Neuronal stem cell (in vitro differentiated cells): ENCODE measurements around the gene VASP.

Experiments used
- DNase-seq: peaks from one replicate; pipeline ENCODE4 v3.0.0-alpha.2; 2013; ENCODE audit warnings: low spot score
- H2AFZ ChIP-seq: one replicate; pipeline ENCODE4 v1.6.1; 2013; ENCODE audit warnings: mild to moderate bottlenecking, low read length, inconsistent platforms
- H2AK5ac ChIP-seq: 2 replicates; pipeline ENCODE4 v1.6.1; 2013; ENCODE audit warnings: low read depth, mild to moderate bottlenecking, inconsistent platforms, low read length, moderate library complexity, mixed read lengths
- H2BK120ac ChIP-seq: 2 replicates; pipeline ENCODE4 v1.6.1; 2013; ENCODE audit warnings: low read depth, mild to moderate bottlenecking, inconsistent platforms, low read length, moderate library complexity, mixed read lengths
- H2BK12ac ChIP-seq: one replicate; pipeline ENCODE4 v1.6.1; 2013; ENCODE audit warnings: low read length, inconsistent platforms
- H2BK15ac ChIP-seq: 2 replicates; pipeline ENCODE4 v1.6.1; 2013; ENCODE audit warnings: mild to moderate bottlenecking, low read length, inconsistent platforms, mixed read lengths
- H2BK5ac ChIP-seq: one replicate; pipeline ENCODE4 v1.6.1; 2013; ENCODE audit warnings: inconsistent platforms, mild to moderate bottlenecking, low read length, moderate library complexity
- H3K14ac ChIP-seq: one replicate; pipeline ENCODE4 v1.6.1; 2013; ENCODE audit warnings: low read length, inconsistent platforms
- H3K18ac ChIP-seq: 2 replicates; pipeline ENCODE4 v1.6.1; 2013; ENCODE audit warnings: low read length, inconsistent platforms
- H3K23ac ChIP-seq: 2 replicates; pipeline ENCODE4 v1.6.1; 2013; ENCODE audit warnings: low read depth, mild to moderate bottlenecking, mixed read lengths, low read length, inconsistent platforms; ENCODE audit not compliant: poor library complexity
- H3K27ac ChIP-seq: replicated peaks from 3 replicates; pipeline ENCODE4 v1.5.1; 2013; ENCODE audit warnings: low read length, inconsistent platforms
- H3K27me3 ChIP-seq, 3 experiments: 2 replicates each; pipeline ENCODE4 v1.6.1; 2013; ENCODE audit warnings: low read length in 3 of 3, mild to moderate bottlenecking in 2 of 3, inconsistent platforms in 1 of 3, low read depth in 1 of 3, mixed read lengths in 1 of 3, moderate library complexity in 1 of 3; ENCODE audit not compliant: control insufficient read depth in 3 of 3, insufficient read depth in 3 of 3
- H3K36me3 ChIP-seq, 2 donors: replicated peaks in 1 of 2; 2 replicates each; pipeline ENCODE4 v1.6.1; 2013; ENCODE audit warnings: low read length in 2 of 2; ENCODE audit not compliant: control insufficient read depth in 2 of 2, insufficient read depth in 2 of 2
- H3K4ac ChIP-seq: 2 replicates; pipeline ENCODE4 v1.6.1; 2013; ENCODE audit warnings: inconsistent platforms, mild to moderate bottlenecking, low read length, moderate library complexity
- H3K4me1 ChIP-seq, 2 donors: 1 replicate in 1 of 2; 2 replicates in 1 of 2; pipeline ENCODE4 v1.6.1; 2013; ENCODE audit warnings: low read length in 2 of 2, low read depth in 1 of 2; ENCODE audit not compliant: control insufficient read depth in 2 of 2, insufficient read depth in 1 of 2
- H3K4me2 ChIP-seq: one replicate; pipeline ENCODE4 v1.6.1; 2013; ENCODE audit warnings: mild to moderate bottlenecking, low read length, inconsistent platforms; ENCODE audit not compliant: insufficient read depth, poor library complexity, severe bottlenecking
- H3K4me3 ChIP-seq, 2 donors: 2 replicates each; pipeline ENCODE4 v1.5.1; 2013; ENCODE audit warnings: low read length in 2 of 2, mild to moderate bottlenecking in 2 of 2, inconsistent platforms in 1 of 2, moderate library complexity in 1 of 2
- H3K79me1 ChIP-seq: one replicate; pipeline ENCODE4 v1.6.1; 2013; ENCODE audit warnings: low read depth, mild to moderate bottlenecking, inconsistent platforms, low read length, moderate library complexity
- H3K9ac ChIP-seq: one replicate; pipeline ENCODE4 v1.6.1; 2013; ENCODE audit warnings: mild to moderate bottlenecking, low read depth, low read length, inconsistent platforms; ENCODE audit not compliant: poor library complexity
- H3K9me3 ChIP-seq, 2 donors: replicated peaks in 1 of 2; 2 replicates each; pipeline versions ENCODE3 to v1.6.1; 2013; ENCODE audit warnings: low read length in 2 of 2, mild to moderate bottlenecking in 2 of 2, inconsistent platforms in 1 of 2, low read depth in 1 of 2, mixed read lengths in 1 of 2, moderate library complexity in 1 of 2; ENCODE audit not compliant: control insufficient read depth in 2 of 2, insufficient read depth in 1 of 2
- H4K8ac ChIP-seq: one replicate; pipeline ENCODE4 v1.6.1; 2013; ENCODE audit warnings: low read depth, mild to moderate bottlenecking, inconsistent platforms, low read length, moderate library complexity
- H4K91ac ChIP-seq: one replicate; pipeline ENCODE4 v1.6.1; 2013; ENCODE audit warnings: low read length, low read depth, mild to moderate bottlenecking, inconsistent platforms; ENCODE audit not compliant: poor library complexity
- WGBS, 2 donors: extraction: QIAGEN DNeasy Blood & Tissue Kit; methylation state at CpG; one replicate each; pipeline ENCODE4 v1.1.7; 2013; ENCODE audit warnings: missing lambda C conversion rate in 2 of 2, mixed read lengths in 1 of 2; ENCODE audit not compliant: insufficient read length in 2 of 2, insufficient replicate concordance in 1 of 2; ENCODE audit errors: extremely low coverage in 2 of 2; 5-methylcytosine and 5-hydroxymethylcytosine counted together

VASP gene

GRCh38 chr19:45498411-45499195 lies 8.7 kb upstream of the VASP start, which contains the start of gene PPM1N:
Gene PPM1N (plus strand): TSS chr19:45498443. CDS start chr19:45498473, 30 bp downstream.
- H2BK5ac ChIP-seq: peak within 1 kb of the TSS; percentile 88
- no peak within 1 kb of the TSS for H4K91ac ChIP-seq
- H3K9ac ChIP-seq: peak within 1 kb of the TSS; percentile 53
- peaks cover 18 to 49% (median 38%) of the 10 kb centered on the region in 3 experiments for H3K27me3 ChIP-seq
- peak within 1 kb of the TSS; percentile 90 for H2AFZ ChIP-seq
- H2AK5ac ChIP-seq: peak within 1 kb of the TSS; percentile 83
- no peak within 1 kb of the TSS for H3K4ac ChIP-seq
- H3K4me2 ChIP-seq: peak within 1 kb of the TSS; percentile 60
- H3K27ac ChIP-seq: no peak within 1 kb of the TSS
- WGBS, 2 donors: no CpG with 5 or more reads among the region's 89 CpGs
- peak within 1 kb of the TSS; percentile 62 to 66 for H3K4me3 ChIP-seq
- no peaks in the 10 kb centered on the region for H3K9me3 ChIP-seq
- peaks cover 0 to 9% of the 10 kb centered on the region in 2 donors for H3K36me3 ChIP-seq
- no peaks in the 10 kb centered on the region for H3K79me1 ChIP-seq
- DNase-seq: no peak
- H2BK120ac ChIP-seq: no peak within 1 kb of the TSS
- H4K8ac ChIP-seq: peak within 1 kb of the TSS; percentile 31
- peak within 1 kb of the TSS; percentile 50 for H3K18ac ChIP-seq
- H2BK12ac ChIP-seq: peak within 1 kb of the TSS; percentile 4
- H3K23ac ChIP-seq: peak within 1 kb of the TSS; percentile 92
- no peak within 1 kb of the TSS for H3K14ac ChIP-seq
- peaks cover 6 to 18% of the 10 kb centered on the region in 2 donors for H3K4me1 ChIP-seq
- peak within 1 kb of the TSS; percentile 74 for H2BK15ac ChIP-seq

- no peak overlapping the region for H3K27ac ChIP-seq
- peaks cover 18 to 54% (median 38%) of the 10 kb centered on the region in 3 experiments for H3K27me3 ChIP-seq
- peaks cover 0 to 1% of the 10 kb centered on the region in 2 donors for H3K36me3 ChIP-seq
- peak overlapping the region; percentile 17 for H3K9ac ChIP-seq
- no peak overlapping the region for H3K14ac ChIP-seq
- H2BK120ac ChIP-seq: no peak overlapping the region
- peak overlapping the region; percentile 63 for H2BK12ac ChIP-seq
- H4K91ac ChIP-seq: no peak overlapping the region
- WGBS, 2 donors: no CpG with 5 or more reads among the region's 37 CpGs
- peaks cover 6 to 18% of the 10 kb centered on the region in 2 donors for H3K4me1 ChIP-seq
- H4K8ac ChIP-seq: no peak overlapping the region
- H3K4me3 ChIP-seq: peak overlapping the region in 1 of 2 donors; percentile 39
- H2AFZ ChIP-seq: peak overlapping the region; percentile 69
- peak overlapping the region; percentile 74 for H2BK15ac ChIP-seq
- peak overlapping the region; percentile 88 for H2BK5ac ChIP-seq
- H2AK5ac ChIP-seq: peak overlapping the region; percentile 91
- peak; percentile 59 for DNase-seq
- H3K18ac ChIP-seq: peak overlapping the region; percentile 50
- no peaks in the 10 kb centered on the region for H3K9me3 ChIP-seq
- peak overlapping the region; percentile 57 for H3K4me2 ChIP-seq
- no peak overlapping the region for H3K4ac ChIP-seq
- H3K23ac ChIP-seq: peak overlapping the region; percentile 92
- H3K79me1 ChIP-seq: no peaks in the 10 kb centered on the region
These were observed 7.8 kb upstream of the VASP start for GRCh38 chr19:45499196-45500180.

- H3K36me3 ChIP-seq: no peaks in the 10 kb centered on the region
- H2BK12ac ChIP-seq: no peak overlapping the region
- H3K79me1 ChIP-seq: no peaks in the 10 kb centered on the region
- H3K4ac ChIP-seq: no peak overlapping the region
- no peak overlapping the region for H3K4me2 ChIP-seq
- H3K27me3 ChIP-seq: peaks cover 18 to 54% (median 30%) of the 10 kb centered on the region in 3 experiments
- H3K9ac ChIP-seq: no peak overlapping the region
- H2AFZ ChIP-seq: no peak overlapping the region
- no peak overlapping the region for H3K4me3 ChIP-seq
- H3K18ac ChIP-seq: no peak overlapping the region
- no peak overlapping the region for H4K8ac ChIP-seq
- H3K4me1 ChIP-seq: peaks cover 6 to 18% of the 10 kb centered on the region in 2 donors
- no peaks in the 10 kb centered on the region for H3K9me3 ChIP-seq
- no peak overlapping the region for H3K27ac ChIP-seq
- no peak for DNase-seq
- H2BK5ac ChIP-seq: no peak overlapping the region
- WGBS, 2 donors: no CpG with 5 or more reads among the region's 8 CpGs
- H3K14ac ChIP-seq: no peak overlapping the region
- no peak overlapping the region for H2BK15ac ChIP-seq
- no peak overlapping the region for H2AK5ac ChIP-seq
- H4K91ac ChIP-seq: no peak overlapping the region
- no peak overlapping the region for H2BK120ac ChIP-seq
- H3K23ac ChIP-seq: no peak overlapping the region
These were observed 6.2 kb upstream of the VASP start for GRCh38 chr19:45500918-45501729.
